Epidermal melanocyte (primary cell): ENCODE results near the gene S100A14.
"Not testable (repeated sequence)": the region's sequence is repeated elsewhere in the genome, so short reads cannot be mapped to it uniquely, and the experiment has no call there.

Experiments
- DNase-seq: peaks from one replicate; pipeline ENCODE4 v3.0.0; 2011; ENCODE audit warnings: low spot score; ENCODE audit not compliant: insufficient read length

The S100A14 gene

DNA sequence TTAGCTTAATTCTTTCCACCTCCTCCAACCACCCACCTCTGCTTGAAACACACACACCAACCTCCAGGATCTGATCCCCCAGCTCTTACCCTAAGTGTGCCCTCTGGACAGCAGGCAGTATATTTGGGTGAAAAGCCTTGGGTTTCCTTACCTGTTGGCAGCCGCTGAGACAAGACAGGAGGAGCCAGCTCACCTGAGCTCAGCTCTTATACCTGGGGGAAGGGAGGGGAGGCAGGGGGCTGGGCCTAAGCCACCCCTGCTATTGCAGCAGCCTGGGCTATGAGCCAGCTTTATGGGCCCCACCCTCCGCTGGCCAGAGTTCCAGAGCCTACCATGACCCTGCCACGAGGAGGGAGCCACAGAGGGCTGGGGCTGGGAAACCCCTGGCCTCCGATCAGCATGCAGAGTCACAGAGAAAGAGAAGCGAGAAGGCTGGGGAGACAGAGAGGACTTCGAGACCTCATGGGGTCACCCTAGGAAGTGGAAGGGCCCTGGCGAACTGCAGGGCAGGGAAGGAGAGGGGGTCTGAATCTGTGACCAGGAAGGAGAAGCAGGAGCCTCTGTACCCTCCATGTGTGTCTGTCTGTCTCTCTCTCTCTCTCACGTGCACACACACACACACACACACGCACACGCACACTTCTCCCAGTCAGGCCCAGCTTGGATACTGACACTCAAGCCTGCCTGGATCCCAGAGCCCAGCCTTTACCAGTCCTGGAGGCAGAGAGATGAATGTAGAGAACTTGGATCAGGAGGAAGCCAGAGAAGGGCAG, at the start of gene S100A14:
Gene S100A14 (minus strand): TSS at position 182 of the 773 bp plus-strand sequence. CDS start 467 bp downstream, outside the sequence.
- DNase-seq = no peak

DNA sequence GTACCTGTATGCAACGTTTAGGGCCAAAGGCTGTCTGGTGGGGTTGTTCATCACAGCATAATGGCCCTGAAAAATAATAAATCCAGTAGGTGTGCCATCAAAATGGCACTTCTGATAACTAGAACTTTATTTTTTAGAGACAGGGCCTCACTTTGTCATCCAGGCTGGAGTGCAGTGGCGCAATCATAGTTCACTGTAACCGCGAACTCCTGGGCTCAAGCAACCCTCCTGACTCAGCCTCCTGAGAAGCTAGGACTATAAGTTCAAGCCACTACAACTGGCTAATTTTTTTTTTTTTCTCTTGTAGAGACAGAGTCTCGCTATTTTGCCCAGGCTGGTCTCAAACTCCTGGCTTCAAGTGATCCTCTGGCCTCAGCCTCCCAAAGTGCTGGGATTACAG, 47.1 kb upstream of the S100A14 start:
- DNase-seq = no peak

DNA sequence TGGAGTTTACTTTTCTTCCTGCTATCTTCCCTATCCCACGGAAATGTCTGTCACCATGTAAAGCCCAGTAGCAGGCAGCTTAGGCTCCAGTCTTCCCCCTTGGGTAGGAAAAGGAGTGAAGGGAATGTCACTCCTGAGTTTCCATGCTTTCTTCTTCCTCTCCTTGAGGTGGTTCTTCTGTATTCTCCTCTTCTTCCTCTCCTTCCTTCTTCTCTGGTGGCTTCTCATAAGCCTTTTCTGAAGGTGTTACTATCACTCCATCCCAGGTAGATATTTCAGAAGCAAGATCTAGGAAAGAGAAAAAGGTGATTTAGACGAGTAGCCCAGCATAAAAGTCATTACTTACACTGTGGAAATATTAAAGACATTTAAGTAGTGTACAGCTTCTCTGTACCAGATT, 46.1 kb upstream of the S100A14 start:
- no peak for DNase-seq

DNA sequence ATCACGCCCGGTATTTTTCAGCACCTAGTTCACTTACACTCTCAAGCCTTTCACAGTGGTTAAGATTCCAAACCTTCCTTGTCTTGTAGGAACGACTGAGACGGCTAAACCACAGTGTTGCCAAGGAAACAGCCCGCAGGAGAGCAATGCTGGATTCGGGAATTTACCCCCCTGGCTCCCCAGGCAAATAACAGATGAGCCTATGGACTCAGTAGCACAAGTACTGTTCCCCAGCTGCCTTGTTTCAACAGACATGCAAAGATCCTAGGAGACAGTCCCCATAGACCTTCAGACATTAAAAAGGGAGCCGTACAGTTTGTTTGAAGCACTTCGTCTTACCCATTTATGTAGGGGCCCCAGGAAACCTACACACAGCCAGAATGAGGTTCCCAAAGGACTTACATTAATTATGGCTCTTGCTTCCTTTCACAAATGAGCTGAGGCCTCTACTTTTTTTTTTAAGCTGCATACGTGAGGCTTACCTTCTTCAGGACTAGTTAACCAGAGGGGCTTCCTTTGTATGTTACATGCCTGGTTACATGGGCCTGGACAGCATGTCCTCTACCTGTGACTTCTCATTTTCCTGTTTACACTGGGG, 45.1 kb upstream of the S100A14 start:
- no peak for DNase-seq

DNA sequence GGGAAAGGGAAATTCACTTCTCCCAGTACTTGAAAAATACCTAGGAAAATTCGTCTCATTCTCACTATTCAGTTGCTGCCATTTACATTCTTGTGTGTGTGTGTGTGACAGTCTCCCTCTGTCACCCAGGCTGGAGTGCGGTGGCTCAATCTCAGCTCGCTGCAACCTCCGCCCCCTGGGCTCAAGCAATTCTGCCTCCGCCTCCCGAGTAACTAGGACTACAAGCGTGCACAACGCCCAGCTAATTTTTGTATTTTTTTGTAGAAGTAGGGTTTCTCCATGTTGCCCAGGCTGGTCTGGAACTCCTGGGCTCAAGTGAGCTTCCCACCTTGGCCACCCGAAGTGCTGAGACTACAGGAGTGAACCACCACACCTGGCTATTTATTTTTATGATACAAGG, 43.5 kb upstream of the S100A14 start:
- no peak for DNase-seq

DNA sequence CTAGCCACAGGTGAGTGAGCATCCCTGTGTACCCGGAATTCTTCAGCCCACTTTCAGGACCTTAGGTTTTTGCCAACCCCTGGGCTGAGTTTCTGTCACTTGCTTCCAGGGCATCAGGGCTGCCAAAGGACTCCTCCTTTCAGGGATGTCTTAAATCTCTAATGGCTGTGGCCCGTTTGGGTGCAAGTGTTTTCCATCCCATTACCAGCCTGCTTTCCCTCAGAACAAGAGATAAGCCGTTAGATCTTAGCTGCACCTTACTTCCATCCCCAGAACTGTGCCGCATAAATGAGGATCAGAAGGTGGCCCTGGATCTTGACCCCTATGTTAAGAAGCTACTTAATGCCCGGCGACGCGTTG, 43.0 kb upstream of the S100A14 start:
- DNase-seq = no peak

DNA sequence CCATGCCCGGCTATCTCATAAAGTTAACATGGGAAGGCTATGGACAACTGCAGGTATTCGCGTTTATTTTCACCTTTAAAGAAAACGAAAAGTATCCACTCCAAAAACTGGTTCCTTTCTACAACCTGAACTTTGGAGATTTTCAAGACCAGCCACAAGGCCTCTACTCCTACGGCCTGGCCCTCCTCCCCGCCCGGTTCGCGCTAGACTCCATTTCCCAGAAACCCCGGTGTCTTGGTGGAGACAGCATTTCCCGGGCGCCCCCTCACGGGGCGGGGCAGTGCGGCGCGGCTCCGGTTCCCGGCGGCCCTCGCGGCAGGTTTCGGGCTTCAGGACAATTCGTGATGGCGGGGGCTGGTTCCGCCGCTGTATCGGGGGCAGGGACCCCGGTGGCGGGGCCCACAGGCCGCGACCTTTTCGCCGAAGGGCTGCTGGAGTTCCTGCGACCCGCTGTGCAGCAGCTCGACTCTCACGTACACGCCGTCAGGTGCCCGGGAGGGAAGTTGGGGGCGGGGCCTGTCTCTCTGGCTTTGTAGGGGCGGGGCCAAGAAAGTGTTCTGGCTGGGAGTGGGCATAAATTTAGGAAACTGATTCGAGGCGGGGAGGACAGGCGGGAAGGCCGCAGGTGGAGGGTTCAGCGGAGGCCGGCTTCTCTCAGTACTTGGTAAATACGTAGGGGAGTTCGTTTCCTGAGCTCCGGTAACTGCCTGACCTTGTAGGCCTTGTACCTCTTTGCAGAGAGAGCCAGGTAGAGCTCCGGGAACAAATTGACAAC, 42.5 kb upstream of the S100A14 start, which contains the start of gene SNAPIN:
Gene SNAPIN (plus strand): TSS at position 304 of the 775 bp plus-strand sequence. CDS start 41 bp downstream, at position 345.
- peak; percentile 87 for DNase-seq

DNA sequence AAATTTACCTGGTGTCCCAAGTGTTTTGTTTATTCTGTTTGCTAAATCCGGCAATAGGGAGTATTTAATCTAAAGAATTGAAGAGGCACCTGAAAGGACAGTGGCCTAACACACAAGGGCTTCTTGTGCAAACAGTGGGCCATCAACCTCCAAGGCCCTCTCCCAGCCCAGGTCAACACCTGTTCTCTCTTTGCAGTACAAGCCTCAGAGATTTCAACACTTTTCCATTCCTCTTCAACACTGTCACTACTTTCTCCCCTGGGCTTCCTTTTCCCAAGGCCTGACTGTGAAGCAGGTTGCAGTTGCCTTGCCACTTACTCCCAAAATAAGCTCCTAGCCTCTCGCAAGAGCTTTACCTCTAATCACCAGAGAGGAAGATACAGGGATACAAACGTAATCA, 39.2 kb upstream of the S100A14 start:
- DNase-seq = no peak

DNA sequence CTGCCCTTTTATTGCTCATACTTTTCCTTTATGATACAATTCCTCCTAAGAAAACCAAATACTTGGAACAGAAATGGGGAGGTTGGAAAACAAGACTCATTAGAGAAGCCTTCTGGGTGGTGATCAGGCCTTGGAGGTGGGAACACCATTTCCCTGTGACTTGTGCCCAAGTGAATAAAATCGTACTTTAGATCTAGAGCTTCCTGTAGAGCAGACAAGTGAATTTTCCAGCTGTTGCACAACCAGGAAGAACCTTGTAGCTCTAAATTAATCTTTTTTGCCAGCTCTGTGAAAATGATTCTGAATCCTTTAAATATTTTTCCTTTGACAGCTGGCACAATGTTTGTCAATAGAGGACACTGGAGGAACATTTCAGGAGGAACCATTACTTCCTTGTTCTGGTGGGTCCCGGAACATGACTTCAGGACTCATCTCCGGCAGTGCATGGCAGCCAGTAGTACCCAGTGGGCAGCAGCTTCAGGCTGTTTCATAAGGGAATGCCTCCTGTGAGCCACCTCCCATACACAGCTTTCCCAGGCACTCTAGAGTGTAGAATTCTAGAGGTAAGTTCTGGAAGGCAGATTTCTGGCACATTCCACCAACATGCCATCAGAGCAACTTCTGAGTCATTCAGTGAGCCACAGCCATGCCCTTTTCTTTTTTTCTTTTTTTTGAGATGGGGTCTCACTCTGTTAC, 36.8 kb upstream of the S100A14 start:
- DNase-seq = no peak

DNA sequence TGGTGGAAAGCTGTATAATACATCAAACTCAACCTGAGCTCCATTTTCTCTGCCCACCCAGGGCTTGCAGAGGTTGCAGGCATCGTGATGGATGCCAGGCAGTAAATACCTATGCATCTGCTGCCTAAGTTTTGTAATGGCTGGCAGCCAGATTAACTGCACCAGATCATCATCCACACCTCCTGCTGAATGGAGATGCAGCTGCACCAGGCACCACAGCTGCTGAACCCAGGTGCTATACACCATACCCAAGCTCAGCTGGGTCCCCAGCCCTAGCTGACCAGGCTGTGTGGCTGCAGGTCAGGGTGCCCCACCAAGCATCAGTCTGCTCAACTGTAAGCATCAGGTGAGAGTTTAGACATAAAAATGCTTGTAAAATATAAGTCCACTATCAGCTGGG, 35.6 kb upstream of the S100A14 start:
- DNase-seq = no peak

DNA sequence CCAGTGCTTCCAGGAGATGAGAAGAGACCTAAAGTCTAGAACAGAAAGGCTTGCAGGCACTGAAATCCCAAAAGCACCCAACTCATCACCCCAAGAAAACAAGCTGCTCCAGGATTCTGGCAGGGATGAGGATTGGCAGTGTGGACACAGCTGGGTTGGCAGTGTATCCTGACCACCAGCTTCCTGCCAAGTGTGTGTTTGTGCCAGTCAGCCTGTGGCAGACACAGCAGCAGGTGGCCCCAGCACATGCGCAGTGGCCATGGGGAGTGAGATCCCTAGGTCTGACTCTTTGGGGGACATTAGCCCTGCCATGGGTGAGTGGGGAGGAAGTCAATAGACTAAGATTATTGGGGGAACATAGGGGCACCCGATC, 33.7 kb upstream of the S100A14 start:
- DNase-seq = no peak

DNA sequence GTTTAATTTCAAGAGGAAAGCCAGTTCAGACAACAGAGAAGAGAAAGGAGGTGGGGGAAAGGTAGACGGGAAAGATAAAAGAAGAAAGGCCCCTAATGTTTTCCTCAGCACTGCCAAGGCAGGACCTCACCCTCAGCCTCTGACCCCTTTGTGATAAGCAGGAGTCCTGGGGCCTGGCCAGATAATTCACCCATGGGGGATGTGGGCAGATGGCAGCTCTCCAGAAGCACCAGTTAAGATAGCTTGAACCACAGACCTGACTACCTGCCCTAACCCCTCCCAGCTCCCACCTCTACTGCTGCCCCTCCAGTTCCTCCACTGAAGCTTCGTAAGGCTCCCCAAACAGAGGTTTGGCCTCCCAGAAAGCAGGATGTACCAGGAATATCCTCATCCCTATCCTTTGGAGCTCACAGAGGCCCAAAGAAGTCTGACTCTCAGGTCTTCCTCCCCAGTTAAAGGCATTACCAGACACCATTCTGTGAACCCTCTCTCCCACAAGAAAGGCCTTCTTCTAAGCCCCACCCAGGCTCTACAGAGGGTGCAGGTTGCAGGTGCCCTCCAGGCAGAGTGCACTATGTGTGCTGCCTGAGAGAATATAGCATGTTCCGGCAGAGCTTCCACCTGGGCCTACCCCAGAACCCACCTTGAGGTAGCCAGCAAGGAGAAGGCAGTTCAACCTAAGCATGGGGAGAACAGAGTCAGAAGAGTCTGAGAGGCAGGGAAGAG, 33.2 kb upstream of the S100A14 start:
- no peak for DNase-seq

DNA sequence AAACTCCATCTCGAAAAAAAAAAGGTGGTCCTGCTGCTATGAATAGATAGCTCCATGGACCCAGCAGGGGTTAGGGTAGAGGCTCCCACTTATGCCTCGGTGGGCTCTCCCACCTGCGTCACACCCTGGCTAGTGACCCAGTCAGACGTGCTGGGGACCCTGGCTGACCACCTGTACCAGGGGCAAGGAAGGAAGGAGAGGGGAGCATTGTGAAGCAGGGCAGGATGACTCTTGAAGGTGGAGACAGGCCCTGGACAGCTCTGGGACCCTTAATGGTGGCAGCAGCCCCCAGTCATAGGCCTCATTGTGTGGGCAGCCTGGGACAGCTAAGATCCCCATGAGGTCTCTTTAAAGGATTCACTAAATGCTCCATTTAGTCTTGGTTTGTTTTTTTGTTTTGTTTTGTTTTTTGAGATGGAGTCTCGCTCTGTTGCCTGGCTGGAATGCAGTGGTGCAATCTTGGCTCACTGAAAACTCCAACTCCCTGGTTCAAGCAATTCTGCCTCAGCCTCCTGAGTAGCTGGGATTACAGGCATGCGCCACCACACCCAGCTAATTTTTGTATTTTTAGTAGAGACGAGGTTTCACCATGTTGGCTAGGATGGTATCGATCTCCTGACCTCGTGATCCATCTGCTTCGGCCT, 32.0 kb upstream of the S100A14 start:
- no peak for DNase-seq

DNA sequence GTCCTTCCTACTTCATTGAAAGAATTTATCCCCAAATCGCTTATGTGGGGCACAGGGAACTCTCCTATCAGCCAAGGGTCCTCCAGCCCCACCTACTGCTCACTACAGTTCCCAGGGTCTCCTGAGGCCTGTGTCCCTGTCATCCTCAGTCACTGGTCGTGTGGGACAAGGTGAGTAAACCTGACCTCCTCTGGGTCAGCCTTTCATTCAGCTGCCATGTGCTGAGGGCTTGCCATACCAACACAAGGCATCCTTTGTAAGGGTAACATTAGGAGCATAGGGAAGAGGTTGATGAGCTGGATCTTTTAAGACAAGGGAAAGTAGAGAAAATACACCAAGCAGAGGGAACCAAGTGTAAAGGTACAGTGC, 31.2 kb upstream of the S100A14 start:
- no peak for DNase-seq

DNA sequence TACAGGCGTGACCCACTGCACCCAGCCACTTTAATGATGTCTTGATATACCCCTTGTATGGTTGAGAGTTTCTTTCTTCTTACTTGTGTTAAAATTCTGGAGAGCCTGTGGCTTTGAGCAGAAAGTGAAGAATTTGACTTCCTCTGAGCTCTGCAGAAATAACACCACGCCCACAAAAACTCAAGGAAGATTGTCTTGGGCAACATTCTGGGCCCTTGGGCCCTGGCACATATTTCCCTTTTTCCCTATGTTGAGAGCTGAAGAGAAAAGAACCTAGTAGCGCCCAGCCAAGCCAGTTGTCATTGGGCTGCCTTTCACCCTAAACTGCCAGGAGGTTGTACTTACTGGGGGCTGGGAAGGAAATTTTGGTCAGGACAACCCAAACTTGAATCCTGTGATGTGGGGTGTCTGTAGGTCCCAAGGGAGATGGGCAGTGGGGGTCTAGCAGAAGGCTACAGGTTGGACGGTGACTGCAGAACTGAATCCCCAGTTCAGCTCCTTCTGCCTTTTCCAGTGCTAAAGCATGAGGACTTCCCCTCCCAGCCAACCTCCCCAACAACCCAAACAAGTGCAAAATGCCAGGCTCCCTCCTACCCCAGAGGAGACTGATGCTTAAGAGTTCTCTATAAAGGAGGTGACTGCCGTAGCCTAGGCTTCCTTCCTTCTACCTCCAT, 30.7 kb upstream of the S100A14 start:
- DNase-seq = no peak

DNA sequence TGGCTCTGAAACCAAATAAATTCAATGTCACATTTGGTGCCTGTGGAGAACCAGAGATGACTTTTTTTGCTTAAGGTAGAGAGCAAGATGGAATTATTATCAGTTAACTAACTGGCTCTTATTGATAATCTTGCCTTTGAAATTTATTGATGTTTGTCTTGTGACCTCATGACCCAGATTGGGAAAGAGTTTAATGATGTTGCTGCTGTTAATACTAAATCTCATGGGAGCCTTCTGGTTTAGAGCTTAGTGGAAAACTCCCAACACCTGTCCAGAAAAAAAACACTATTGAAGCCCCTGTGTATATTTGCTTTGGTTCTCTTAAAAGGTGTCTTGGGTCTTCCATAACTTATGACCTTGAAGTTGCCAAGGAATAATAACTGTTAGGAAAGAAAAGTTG, 27.7 kb upstream of the S100A14 start:
- no peak for DNase-seq

DNA sequence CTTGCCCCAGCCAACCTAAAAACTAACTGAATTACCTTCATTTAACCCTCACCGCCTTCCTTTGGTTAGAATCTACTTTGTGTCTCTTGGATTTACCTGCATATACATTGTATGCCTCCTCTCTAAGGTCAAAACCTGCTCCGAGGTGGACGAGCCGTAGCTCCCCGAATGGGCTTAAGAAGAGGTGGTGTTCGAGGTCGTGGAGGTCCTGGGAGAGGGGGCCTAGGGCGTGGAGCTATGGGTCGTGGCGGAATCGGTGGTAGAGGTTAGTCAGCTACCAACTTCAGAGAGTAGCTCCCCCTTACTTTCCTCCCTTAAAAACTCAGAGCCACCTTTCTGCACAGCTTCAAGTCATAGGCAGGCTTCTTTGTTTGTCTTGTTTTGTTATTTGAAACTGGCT, 27.0 kb upstream of the S100A14 start:
- DNase-seq = no peak

DNA sequence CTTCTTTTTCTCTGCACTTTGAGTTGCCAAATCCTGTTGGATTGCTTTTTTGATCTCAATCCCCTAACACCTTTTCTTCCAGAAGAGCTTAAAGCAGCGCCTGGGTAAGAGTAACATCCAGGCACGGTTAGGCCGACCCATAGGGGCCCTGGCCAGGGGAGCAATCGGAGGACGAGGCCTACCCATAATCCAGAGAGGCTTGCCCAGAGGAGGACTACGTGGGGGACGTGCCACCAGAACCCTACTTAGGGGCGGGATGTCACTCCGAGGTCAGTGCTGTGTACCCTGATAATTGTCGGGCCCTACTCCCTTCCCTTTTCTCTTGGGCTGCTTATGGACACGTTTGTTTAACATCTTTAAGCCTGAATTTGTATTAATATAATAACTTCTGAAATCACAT, 26.0 kb upstream of the S100A14 start:
- DNase-seq = no peak

DNA sequence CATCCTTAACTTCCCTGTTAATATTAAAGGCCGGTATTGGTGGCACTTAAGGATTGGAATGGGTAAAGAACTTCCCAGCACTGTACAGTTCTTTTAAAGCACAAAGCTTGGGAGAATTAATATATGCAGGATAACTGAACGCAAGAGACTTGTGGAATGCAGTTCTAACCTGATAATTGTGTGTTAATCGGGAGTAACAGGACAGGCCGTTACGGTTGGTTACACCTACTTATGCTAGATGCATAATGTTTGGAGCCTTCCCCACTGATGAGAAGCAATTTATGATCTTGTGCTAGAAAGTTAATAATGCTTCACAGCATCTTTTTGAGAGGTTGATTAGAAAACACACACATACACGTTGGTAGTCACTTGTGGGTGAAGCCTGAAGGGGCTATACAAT, 24.7 kb upstream of the S100A14 start:
- DNase-seq = no peak

DNA sequence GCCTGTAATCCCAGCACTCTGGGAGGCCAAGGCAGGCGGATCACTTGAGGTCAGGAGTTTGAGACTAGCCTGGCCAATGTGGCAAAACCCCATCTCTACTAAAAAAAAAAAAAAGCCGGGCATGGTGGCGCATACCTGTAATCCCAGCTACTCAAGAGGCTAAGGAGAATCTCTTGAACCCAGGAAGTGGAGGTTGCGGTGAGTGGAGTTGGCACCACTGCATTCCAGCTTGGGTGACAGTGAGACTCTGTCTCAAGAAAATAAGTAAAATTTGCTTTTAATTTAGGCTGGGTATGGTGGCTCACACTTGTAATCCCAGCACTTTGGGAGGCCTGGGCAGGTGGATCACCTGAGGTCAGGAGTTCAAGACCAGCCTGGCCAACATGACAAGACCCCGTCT, 24.1 kb upstream of the S100A14 start:
- not testable (repeated sequence) for DNase-seq
